Endothelial cell of umbilical vein (primary cell): ENCODE results near the gene KCNH5. TPM values are rescaled to one million over a fixed set of nuclear protein-coding genes. Genes with fewer than 3 reads are reported as not detected.

ENCODE experiments used
- BruUV-seq: library from RNA; stranded (reverse); fragments of 400-500 nt; replicated peaks from 2 replicates; lab custom pipeline; 2021; lab: Mats Ljungman, UMichigan
- CTCF ChIA-PET: fragments of 300-600, 350-600 bp; sonication (Branson Sonifier 250); formaldehyde crosslinking; loops from one replicate; lab custom pipeline; 2021; ENCODE audit warnings: antibody characterized with exemption, inconsistent platforms; lab: Charles Lee
- POLR2A ChIA-PET: fragments of 300-600, 350-600 bp; sonication (Branson Sonifier 250); formaldehyde crosslinking; loops from one replicate; lab custom pipeline; 2021; ENCODE audit warnings: antibody characterized with exemption, inconsistent platforms; lab: Charles Lee
- DNase-seq: peaks from one replicate; pipeline ENCODE4 v3.0.0-alpha.2; 2011; ENCODE audit warnings: low read depth, low spot score
- FAIRE-seq: peaks from 2 replicates; lab custom pipeline; 2011; peaks lifted over from hg19 to GRCh38; lab: Jason Lieb, UNC
- H2AFZ ChIP-seq: 2 replicates; pipeline ENCODE4 v1.6.0; 2012; ENCODE audit warnings: low read depth, low read length, control low read depth, inconsistent platforms
- H3K27ac ChIP-seq: 2 replicates; pipeline ENCODE4 v1.5.1; 2011; ENCODE audit warnings: low read depth, mild to moderate bottlenecking, control low read depth, low read length, moderate library complexity; ENCODE audit not compliant: insufficient read depth
- H3K27me3 ChIP-seq, 2 experiments: 2 replicates each; pipeline versions ENCODE4 v1.6.0 to v1.6.1; 2011; ENCODE audit warnings: low read length in 2 of 2, mixed read lengths in 1 of 2; ENCODE audit not compliant: control insufficient read depth in 2 of 2, insufficient read depth in 2 of 2
- H3K36me3 ChIP-seq, 2 experiments: 2 replicates in 1 of 2; 3 replicates in 1 of 2; pipeline ENCODE4 v1.5.1; 2011; ENCODE audit warnings: low read length in 2 of 2, mild to moderate bottlenecking in 1 of 2, moderate library complexity in 1 of 2; ENCODE audit not compliant: control insufficient read depth in 2 of 2, insufficient read depth in 2 of 2; ENCODE audit errors: extremely low read depth in 1 of 2
- H3K4me1 ChIP-seq: 3 replicates; pipeline ENCODE4 v1.5.1; 2011; ENCODE audit warnings: mild to moderate bottlenecking, low read length; ENCODE audit not compliant: control insufficient read depth, insufficient read depth; ENCODE audit errors: extremely low read depth
- H3K4me2 ChIP-seq: 2 replicates; pipeline ENCODE4 v1.6.1; 2011; ENCODE audit warnings: low read length, control low read depth, mixed read lengths; ENCODE audit not compliant: insufficient read depth
- H3K4me3 ChIP-seq, 3 experiments: fragments of 200-600 bp in 1 of 3; sonication (generic), shearing (Covaris generic) in 1 of 3; replicated peaks in 1 of 3; 2 replicates each; pipeline ENCODE4 v1.5.1; 2011 to 2016; ENCODE audit warnings: control low read depth in 3 of 3, low read length in 3 of 3, mild to moderate bottlenecking in 2 of 3, inconsistent platforms in 1 of 3, low read depth in 1 of 3, moderate library complexity in 1 of 3; ENCODE audit not compliant: insufficient read depth in 1 of 3
- H3K79me2 ChIP-seq: 2 replicates; pipeline ENCODE4 v1.6.0; 2012; ENCODE audit warnings: low read length, inconsistent platforms; ENCODE audit not compliant: control insufficient read depth, insufficient read depth
- H3K9ac ChIP-seq: replicated peaks from 2 replicates; pipeline ENCODE3; 2011; ENCODE audit warnings: low read length, control low read depth; ENCODE audit not compliant: insufficient read depth; ENCODE audit errors: extremely low read depth
- H3K9me1 ChIP-seq: replicated peaks from 3 replicates; pipeline ENCODE4 v1.6.0; 2011; ENCODE audit warnings: mild to moderate bottlenecking, low read length; ENCODE audit not compliant: control insufficient read depth, insufficient read depth; ENCODE audit errors: extremely low read depth
- H3K9me3 ChIP-seq: replicated peaks from 2 replicates; pipeline ENCODE4 v1.5.1; 2012; ENCODE audit warnings: low read length, inconsistent platforms; ENCODE audit not compliant: control insufficient read depth, insufficient read depth
- H4K20me1 ChIP-seq: replicated peaks from 2 replicates; pipeline ENCODE3; 2011; ENCODE audit warnings: mild to moderate bottlenecking, low read length; ENCODE audit not compliant: control insufficient read depth, insufficient read depth; ENCODE audit errors: extremely low read depth
- EZH2 ChIP-seq: IDR thresholded peaks from 2 replicates; pipeline ENCODE4 v1.6.1; 2012; ENCODE audit warnings: borderline replicate concordance, low read depth, mild to moderate bottlenecking, moderate library complexity, low read length, inconsistent platforms; ENCODE audit not compliant: severe bottlenecking
- FOS ChIP-seq: IDR thresholded peaks from 2 replicates; pipeline ENCODE4 v1.6.1; 2011; ENCODE audit warnings: mild to moderate bottlenecking, low read length, moderate library complexity, borderline replicate concordance; ENCODE audit not compliant: insufficient read depth
- GATA2 ChIP-seq: IDR thresholded peaks from 2 replicates; pipeline ENCODE4 v1.7.0; 2011; ENCODE audit warnings: low read depth, mild to moderate bottlenecking, moderate library complexity, mixed read lengths, low read length; ENCODE audit not compliant: insufficient read length, insufficient read depth
- JUN ChIP-seq: IDR thresholded peaks from 2 replicates; pipeline ENCODE4 v1.6.1; 2011; ENCODE audit warnings: borderline replicate concordance, low read depth; ENCODE audit not compliant: insufficient read length, insufficient read depth
- MYC ChIP-seq: IDR thresholded peaks from one replicate; pipeline ENCODE4 v1.6.1; 2011; ENCODE audit warnings: mild to moderate bottlenecking, low read depth, low read length
- POLR2A ChIP-seq: IDR thresholded peaks from 2 replicates; pipeline ENCODE4 v1.6.1; 2012; ENCODE audit warnings: low read depth, mild to moderate bottlenecking, control low read depth, low read length
- POLR2AphosphoS5 ChIP-seq: IDR thresholded peaks from 2 replicates; pipeline ENCODE4 v1.6.1; 2012; ENCODE audit warnings: low read depth, mild to moderate bottlenecking, control low read depth, low read length, moderate library complexity; ENCODE audit not compliant: insufficient read depth
- dilution Hi-C: fragments of 300-500 bp; cut with MboI; formaldehyde crosslinking; loops from one replicate; pipeline ENCODE4 v1.15.0; 2019; ENCODE audit warnings: low sequenced_read_pairs; ENCODE audit not compliant: extremely low pct_ligation_motif_present
- intact Hi-C: fragments of 100-400 bp; cut with micrococcal nuclease; formaldehyde crosslinking; loops from one replicate; pipeline ENCODE4 v1.10.0; 2022
- polyA plus RNA-seq, 4 experiments: library from polyadenylated mRNA; depleted of rRNA in 3 of 4; stranded (reverse) in 3 of 4; unstranded in 1 of 4; fragments of >200 nt; gene quantifications; 2 replicates each; pipeline versions ENCODE4 v1.2.1 to v1.2.3, GENCODE V29; 2011 to 2012; ENCODE audit warnings: missing spikeins in 1 of 4
- total RNA-seq: library from RNA; stranded (reverse); gene quantifications from 2 replicates; pipeline ENCODE4 v1.2.3, GENCODE V29; 2021
- TF ChIP-seq, protein P1 (sequence below): IDR thresholded peaks from 2 replicates; pipeline ENCODE4 v1.6.1; 2011; ENCODE audit not compliant: insufficient read depth, insufficient read length
- TF ChIP-seq, protein P2 (sequence below), 2 donors: IDR thresholded peaks; 1 replicate in 1 of 2; 2 replicates in 1 of 2; pipeline ENCODE4 v1.5.1; 2011; ENCODE audit warnings: low read length in 2 of 2, mild to moderate bottlenecking in 2 of 2, moderate library complexity in 2 of 2, control low read depth in 1 of 2, inconsistent platforms in 1 of 2, low read depth in 1 of 2; ENCODE audit not compliant: insufficient read depth in 1 of 2; ENCODE audit errors: extremely low read depth in 1 of 2

Gene KCNH5
- total and polyA plus RNA-seq, 2 donors (not counting 3 experiments of a cell fraction or from before 2014, with no cell fraction given), result not detected

DNA sequence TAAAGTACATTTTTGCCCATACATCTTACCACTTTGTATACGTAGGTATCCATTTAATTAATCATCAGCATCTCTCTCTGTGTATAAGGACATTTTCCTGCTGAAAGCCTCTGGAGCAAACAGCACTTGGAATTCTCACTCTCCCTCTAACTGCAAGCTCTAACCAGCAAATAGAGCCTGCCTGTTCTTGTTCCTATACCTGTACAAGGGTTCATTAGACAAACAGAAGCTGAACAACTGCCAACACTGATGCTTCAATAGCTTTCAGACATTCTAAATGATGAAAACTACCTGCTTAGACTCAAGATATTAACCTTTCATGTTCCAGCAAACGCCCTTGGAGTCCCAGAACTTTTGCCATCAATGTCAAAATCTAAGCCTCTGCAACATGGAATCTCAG, 98.0 kb downstream of the KCNH5 start:
- Histone ChIP-seq H3K36me3 (no peaks in the 10 kb centered on the region), H3K4me3 (no peak overlapping the region), H3K27me3 (no peaks in the 10 kb centered on the region), H3K79me2 (no peaks in the 10 kb centered on the region), H3K9me3 (no peaks in the 10 kb centered on the region), H3K9me1 (no peaks in the 10 kb centered on the region), H4K20me1 (no peaks in the 10 kb centered on the region), H3K4me2 (no peak overlapping the region), H3K9ac (no peak overlapping the region), H3K4me1 (no peaks in the 10 kb centered on the region), H2AFZ (no peak overlapping the region), H3K27ac (no peak overlapping the region)
- no peak for DNase-seq
- POLR2A ChIA-PET, result no interaction called here
- TF ChIP-seq JUN (no peak), GATA2 (no peak), EZH2 (no peak), POLR2AphosphoS5 (no peak), POLR2A (no peak), FOS (no peak), MYC (no peak)
- TF ChIP-seq, protein P1, sequence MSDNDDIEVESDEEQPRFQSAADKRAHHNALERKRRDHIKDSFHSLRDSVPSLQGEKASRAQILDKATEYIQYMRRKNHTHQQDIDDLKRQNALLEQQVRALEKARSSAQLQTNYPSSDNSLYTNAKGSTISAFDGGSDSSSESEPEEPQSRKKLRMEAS, result no peak
- TF ChIP-seq, protein P2, sequence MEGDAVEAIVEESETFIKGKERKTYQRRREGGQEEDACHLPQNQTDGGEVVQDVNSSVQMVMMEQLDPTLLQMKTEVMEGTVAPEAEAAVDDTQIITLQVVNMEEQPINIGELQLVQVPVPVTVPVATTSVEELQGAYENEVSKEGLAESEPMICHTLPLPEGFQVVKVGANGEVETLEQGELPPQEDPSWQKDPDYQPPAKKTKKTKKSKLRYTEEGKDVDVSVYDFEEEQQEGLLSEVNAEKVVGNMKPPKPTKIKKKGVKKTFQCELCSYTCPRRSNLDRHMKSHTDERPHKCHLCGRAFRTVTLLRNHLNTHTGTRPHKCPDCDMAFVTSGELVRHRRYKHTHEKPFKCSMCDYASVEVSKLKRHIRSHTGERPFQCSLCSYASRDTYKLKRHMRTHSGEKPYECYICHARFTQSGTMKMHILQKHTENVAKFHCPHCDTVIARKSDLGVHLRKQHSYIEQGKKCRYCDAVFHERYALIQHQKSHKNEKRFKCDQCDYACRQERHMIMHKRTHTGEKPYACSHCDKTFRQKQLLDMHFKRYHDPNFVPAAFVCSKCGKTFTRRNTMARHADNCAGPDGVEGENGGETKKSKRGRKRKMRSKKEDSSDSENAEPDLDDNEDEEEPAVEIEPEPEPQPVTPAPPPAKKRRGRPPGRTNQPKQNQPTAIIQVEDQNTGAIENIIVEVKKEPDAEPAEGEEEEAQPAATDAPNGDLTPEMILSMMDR (IDR thresholded peaks at IDR 0.05; ENCODE audit: extremely low read depth in 1 of 2, insufficient read depth in 1 of 2, low read depth in 1 of 2, low read length in 2 of 2), result no peak
- intact Hi-C loops (no loop called here), dilution Hi-C loops (no loop called here)
- CTCF ChIA-PET, result no interaction called here
- BruUV-seq, result no TSS peak
- no peak for FAIRE-seq
